ENCODE results near the gene RAMACL.
"Not testable (repeated sequence)": the region's sequence is repeated elsewhere in the genome, so short reads cannot be mapped to it uniquely, and the experiment has no call there.

RAMACL gene

DNA sequence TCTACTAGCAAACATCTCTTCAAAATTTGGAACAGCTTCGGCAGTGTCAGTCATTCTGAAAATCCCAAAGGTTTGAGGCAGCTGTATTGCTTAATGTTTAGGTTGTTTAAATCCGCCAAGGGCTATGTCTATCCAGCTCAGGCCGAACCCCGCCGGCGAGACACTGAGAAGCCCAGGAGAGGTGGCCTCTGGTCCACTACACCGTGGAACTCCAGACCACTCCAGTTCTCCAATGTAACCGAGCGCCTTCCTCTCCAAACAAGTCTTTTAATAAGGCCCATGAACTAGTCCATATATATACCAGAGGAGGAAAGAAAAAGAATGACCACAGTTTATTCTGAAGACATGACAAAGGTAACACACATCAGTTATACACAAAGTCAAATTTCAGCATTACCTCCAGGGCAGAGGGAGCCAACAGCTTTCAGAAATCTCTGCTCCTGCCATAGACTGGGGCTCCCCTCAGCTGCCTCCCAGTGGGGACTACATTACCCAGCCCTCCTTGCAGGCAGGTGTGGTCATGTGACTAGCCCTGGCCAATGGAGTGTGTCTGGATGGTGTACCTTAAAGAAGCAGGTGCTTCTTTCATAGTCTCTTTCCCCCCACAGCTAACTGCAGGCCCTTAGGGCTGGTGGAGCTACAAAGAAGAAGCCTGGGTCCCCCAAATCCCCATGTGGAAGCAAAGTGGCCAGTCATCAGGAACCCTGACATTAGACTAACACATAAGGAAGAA lies at the start of gene RAMACL:
Gene RAMACL, minus strand, starts transcription at position 255 of the 733 bp plus-strand sequence. Its CDS starts 201 bp downstream, at position 54.
- no peak for DNase-seq (ENCODE audit: low read depth in 2 of 2)

DNA sequence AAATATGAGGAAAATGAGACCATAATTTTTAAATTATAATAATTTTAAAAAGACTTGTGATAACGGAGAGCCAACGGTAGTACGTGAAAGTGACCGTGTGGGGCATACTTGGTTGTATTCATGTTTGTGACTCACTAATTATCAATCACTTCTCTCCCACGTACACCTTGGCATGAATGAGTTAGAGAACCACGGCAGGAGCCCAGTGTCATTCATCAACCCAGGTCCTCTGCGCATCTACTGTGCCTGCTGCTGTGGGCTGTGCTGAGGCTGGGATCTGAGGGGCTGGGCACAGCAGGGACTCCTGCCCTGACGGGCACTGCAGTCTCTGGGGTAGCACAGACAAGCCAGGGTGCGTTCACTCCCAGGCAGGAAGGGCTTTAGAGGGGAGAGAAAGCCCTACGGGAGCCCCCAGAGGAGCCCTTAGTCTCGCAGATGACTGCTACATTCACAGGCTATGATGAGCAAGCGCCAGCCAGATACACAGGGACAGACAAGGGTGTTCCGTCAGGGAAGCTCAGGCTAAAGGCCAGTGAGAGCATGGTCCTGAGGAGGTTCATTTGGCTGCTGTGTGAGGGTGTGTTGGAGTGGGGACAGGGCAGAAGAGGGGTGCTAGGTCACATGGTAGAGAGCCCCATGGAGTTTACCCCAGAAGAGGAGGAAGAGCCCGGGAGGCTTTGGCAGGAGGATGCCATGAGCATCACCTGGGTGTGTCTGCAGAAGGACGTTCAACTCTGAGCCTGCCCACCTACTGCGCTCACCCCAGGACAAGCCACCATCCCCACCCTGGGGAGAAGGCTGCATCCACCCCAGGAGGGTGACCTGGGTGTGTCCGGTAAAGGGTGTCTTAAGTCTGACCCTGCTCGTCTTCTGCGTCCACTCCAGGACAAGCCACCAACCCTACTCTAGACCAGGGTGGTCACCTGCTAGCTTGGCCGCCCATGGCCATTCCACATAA lies 48.8 kb upstream of the RAMACL start:
- DNase-seq (ENCODE audit: low read depth in 2 of 2), result no peak

DNA sequence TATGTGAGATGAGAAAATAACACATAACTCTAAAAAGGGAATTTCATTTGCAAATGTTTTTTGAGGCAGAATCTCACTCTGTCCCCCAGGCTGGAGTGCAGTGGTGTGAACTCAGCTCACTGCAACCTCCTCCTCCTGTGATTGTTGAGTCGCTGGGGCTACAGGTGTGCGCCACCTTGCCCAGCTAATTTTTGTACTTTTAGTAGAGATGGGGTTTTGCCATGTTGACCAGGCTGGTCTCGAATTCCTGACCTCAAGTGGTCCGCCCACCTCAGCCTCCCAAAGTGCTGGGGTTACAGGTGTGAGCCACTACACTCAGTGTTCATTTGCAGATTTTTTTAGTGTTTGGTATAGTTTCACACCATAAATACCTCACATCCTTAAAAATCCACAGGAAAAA lies 48.1 kb upstream of the RAMACL start:
- not testable (repeated sequence) for DNase-seq (ENCODE audit: low read depth in 2 of 2)

DNA sequence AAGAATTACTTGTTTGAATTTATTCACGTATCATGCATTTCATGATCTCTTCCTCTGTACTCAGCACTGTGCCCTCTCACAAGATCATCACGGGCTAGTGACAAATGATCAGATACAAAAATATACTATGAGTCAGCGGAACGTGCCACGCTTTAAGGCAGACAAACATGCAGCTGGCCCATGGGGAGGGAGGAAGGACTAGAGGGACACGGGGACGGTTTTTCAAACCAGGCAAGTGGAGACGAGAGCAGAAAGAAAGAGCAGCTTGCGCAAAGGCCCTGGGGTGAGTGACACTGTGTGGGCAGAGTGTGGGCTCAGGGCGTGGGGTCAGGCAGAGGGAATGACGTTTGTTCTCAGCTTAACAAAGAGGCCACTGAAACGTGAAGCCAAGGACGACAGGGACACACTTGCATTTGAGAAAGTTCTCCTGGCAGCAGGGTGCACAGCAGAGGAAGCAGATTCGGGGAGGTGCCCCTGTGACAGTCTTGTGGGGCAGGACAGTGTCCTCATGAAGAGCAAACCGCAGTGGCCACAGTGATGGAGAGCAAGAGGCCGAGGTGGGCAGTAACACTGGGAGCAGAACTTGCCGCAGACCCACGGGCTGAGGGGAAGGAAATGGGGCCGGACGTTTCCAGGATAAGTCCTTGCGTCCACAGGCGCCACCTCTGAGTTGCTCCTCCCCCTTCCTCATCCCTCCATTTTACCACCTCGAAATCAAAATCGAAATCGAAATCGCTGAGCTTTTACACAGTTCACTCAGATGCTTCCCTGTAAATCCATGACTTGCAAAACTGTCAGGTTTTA lies 47.5 kb upstream of the RAMACL start:
- no peak for DNase-seq (ENCODE audit: low read depth in 2 of 2)

DNA sequence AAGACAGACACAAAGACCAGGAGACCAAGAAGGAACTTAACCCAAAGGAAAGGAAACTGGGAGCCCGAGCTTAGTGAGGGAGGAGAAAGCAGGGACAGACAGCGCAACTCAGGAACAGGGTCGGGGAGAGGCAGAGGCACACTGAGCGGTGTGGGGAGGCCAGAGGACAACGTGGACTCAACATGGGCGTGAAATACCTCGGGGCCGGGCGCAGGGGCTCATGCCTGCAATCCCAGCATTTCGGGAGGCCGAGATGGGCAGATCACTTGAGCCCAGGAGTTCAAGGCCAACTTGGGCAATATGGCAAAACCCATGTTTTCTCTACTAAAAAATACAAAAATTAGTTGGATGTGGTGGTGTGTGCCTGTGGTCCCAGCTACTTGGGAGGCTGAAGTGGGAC lies 46.3 kb upstream of the RAMACL start:
- no peak for DNase-seq (ENCODE audit: low read depth in 2 of 2)

DNA sequence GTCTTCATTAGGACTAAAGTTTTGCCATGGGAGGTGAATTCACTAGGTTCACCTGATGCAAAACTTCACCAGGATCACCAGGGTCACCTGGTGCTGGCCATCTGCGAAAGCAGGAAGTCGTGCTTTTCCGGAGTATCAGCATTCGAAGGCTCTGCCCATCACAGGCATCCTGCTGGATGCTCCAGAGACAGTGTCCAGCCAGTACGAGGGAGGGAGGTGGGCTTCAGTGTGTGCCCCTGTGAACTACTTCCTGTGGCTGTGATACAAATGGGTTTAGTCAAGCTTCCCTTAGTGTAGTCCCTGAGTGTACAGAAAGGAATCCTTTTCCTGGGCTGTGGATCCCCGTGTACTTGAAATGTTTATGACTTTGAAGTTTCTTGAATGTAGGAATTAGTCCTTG lies 44.0 kb upstream of the RAMACL start:
- DNase-seq (ENCODE audit: low read depth in 2 of 2), result no peak

DNA sequence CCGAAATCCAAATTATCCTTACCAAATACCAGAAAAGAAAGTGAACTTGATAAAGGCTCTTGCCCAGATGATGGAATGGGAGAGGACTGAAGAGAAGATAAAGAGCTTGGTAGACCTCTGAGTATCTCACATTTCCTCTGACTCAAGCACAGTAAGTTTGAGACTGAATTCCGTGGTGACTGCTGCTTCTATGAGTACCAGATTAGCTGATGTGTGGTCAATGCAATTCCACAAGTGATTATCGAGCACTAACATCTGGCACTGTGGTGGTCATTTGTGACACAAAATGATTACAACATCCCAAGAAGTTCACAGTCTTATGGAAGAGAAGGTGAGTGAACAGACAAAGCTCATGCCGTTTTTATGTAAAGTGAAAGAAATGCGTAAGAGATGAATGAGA lies 43.1 kb upstream of the RAMACL start:
- no peak for DNase-seq (ENCODE audit: low read depth in 2 of 2)

DNA sequence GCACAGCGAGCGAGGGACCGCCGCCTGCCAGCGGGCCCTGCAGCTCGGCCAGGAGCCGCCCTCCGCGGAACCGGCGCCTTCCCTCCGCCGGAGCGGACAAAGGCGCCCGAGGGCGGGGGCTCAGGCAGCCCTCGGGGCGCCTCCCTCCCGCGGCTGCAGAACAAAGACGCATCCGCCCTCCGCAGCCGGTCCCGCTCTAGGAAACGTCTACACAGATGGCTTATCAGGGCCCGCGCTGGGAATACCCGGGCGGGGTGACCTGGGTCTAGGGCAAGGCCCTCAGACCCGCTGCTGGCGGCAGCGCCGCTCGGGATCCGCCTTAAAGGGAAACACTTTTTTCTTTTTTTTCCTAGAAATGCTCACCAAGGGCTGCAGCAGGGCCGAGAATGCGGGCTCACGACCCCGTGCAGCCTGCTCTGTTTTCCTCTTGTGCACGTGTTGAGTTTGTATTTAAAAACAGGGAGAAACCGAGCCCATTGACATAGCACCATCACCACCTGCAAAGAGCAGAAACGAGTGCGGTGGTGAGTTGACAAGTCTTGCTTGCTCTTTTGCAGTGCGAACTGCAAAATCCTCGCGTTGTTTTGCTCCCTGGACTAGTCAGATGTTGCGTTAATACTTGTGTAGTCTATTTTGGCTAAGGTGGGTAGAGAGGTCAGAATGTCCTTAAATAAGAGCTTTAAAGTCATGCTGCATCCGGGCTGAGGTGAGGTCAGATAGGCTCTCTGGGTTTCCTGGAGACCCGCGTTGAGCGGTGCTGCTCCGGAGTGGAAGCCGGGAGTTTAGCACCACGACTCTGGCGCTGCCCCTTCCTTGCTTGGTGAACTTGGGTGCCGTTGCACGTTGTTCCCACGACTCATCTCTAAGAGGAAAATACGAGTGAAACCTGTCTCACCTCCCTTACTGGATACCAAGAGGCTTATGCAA lies 41.7 kb upstream of the RAMACL start:
- peak; percentile 4 to 13 for DNase-seq (ENCODE audit: low read depth in 2 of 2)

DNA sequence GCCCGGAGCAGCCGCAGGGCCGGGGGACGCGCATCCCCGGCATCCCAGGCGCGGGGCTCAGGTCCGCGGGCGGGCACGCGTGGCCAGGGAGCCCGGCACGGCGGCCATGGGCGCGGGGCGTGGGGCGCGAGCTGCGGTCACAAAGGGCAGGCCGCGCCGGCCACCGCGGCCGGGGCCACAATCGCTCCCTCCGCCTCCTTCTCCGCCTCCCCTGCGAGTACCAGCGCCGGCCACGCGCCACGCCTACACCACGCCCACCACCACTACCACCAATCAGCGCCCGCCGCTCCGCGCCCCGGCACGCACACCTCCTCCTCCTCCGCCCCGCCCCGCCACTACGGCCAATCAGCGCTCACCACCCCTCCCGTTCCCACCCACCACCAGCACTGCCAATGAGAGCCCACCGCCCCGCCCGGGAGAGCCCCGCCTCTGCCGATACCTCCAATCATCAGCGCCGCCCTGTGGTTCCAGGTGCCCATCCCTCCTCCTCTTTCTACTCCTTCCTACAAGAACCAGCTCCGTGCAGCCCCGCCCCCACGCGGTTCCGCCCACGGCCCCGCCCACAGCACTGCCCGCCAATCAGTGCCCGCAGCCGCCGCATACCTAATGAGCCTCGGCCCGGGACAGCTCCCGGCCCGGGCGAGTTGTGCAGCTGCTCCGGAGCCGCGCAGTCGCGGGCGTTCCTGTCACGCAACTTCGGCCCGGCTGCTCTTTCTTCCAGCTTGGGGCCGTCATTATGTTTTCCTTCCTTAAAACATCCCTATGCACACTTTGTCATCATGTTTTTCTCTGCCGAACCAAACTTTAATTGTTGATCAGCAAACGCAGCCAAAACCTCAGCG lies 40.8 kb upstream of the RAMACL start, which contains the start of gene RPS6KA2:
Gene RPS6KA2, minus strand, starts transcription at position 219 of the 842 bp plus-strand sequence. CDS start 232 bp downstream, outside the sequence.
- peak; percentile 99 to 100 for DNase-seq (ENCODE audit: low read depth in 2 of 2)

DNA sequence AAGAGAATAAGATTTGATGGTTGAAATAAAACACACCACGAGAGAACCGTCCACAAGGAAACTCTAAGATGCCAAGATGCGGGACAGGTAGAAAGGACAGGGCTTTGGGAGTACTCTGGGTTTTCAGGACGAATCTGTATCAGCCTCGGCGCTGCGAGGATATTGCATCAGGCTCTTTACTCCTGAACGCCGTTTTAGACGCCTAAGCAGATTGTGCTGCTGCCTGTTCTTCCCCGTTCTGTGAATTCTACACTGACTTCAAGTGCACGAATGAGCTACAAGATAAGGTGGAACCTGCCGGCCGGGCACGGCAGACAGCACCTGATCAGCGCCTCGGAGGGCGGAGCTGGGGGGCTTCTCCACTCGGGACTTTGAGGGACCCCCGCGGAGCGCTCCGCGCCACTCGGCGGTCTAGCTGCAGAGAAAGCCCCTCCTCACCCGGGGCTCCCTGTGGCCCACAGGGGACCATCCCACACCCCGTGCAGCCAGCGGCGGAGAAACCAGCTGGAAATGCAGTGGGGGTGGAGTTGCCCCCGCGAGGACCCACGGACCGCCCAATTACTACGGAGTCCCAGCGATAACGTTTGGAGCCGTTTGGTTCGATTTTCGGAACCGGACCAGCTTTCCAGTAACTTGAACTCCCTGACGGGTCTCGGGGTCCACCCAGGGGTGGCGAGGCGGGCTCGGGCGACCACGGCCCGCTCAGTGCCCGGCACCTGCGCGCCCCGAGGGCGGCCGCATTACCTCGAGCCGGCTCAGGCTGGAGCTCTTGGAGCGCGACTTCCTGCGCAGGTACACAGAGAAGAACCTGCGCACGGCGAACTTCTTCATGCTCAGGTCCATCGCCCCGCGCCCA lies 39.9 kb upstream of the RAMACL start:
- DNase-seq (ENCODE audit: low read depth in 2 of 2), result peak in 1 of 2 donors; percentile 11

DNA sequence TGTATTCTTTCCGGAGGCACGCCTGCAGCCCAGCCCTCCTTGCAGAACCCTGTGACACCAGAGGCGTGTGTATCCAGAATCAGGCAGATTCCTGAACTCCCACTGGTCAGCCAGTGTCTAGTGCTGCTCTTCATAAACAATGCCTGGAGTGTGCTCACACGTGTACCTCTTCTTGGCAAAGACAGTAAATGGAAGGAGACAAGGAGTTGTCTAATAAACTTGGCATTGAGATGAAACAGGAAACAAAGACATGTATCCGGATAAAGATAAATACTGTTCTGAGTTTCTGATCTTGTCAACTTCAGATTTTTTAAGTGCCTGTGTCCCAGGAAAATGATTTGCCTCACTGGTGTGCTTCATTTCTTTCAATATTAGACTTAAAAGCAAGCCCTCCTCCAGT lies 38.9 kb upstream of the RAMACL start:
- no peak for DNase-seq (ENCODE audit: low read depth in 2 of 2)

DNA sequence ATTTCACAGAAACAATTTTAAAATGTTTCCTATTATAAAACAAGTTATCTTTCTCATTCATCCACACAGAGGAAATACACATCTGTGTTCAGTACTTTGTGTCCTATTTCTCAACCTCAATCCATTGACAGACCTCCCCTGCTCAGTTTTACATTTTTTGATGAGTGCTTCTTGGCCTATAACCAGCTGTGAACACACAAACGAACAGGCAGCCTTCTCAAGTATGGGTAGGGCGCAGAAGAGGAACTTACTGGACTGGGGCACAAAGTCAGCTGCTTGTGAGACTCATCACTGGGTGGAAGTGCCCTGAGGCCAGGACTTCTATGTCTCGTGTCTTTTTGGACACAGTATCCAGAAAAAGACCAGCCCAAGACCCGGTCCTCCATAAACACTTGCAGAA lies 37.8 kb upstream of the RAMACL start:
- no peak for DNase-seq (ENCODE audit: low read depth in 2 of 2)

DNA sequence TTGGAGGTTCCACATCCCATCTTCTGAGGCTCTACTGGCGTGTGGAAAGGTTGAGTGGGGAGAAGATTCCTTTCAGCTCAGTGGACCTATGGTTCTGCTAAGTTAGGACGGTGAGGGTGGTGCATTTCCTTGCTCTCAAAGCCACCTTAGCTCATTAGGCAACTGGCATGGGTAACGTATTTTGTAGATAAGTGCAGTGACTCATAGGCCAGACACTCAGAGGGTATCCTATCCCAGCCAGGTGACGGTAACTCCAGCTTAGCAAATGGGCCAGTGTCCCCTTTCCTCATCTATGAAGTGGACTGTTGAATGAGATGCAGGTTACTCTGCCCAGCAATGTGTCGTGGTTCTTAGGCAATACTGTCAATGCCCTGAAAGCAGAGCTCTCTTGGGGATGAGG lies 36.8 kb upstream of the RAMACL start:
- no peak for DNase-seq (ENCODE audit: low read depth in 2 of 2)

DNA sequence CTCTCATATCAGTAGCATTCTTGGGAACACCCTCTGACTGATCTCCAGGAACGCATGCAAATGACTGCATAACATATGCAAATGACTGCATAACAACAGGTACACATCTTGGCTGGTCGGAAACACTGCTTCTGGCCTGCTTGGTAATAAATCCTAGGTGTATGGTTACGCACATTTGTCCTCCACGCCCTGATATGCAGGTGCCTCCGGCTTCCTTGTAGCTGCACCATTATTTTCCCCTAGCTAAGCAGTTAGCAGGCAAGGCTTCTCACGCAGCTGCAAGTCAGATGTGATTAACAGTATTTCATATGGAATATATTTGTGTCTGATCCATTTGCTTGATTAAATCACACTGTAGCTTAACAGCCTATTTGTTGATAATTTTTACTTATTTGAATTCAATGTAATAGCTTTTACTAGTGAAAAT lies 34.6 kb upstream of the RAMACL start:
- DNase-seq (ENCODE audit: low read depth in 2 of 2), result no peak

DNA sequence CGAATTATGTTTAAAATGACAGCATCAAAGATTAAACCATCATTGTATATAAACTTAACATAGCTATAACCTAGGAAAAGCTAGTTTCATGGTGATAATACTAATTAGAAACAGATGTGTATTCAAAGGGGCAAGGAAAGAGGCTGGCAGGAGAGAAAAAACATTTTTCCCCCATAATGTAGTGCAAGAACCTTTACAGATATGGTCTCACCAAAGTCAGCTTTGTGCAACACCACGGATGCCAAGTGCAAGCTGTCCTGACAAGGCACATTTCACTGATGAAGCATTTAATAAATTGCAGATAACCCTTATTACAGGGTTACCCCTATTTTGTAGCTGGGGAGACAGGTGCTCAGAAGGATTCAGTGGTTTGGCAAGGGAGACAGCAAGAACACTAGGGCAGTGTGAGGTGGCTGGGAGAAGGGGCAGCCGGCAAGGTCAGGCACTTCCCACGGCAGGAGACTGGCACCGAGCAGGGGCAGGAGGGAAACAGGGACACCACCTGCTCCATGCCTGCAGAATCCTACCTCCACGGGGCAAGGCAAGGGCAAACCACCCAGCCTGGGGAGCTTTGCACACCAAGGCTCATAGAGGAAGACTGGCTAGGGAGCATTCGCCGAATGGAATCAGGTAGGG lies 34.1 kb upstream of the RAMACL start:
- no peak for DNase-seq (ENCODE audit: low read depth in 2 of 2)

DNA sequence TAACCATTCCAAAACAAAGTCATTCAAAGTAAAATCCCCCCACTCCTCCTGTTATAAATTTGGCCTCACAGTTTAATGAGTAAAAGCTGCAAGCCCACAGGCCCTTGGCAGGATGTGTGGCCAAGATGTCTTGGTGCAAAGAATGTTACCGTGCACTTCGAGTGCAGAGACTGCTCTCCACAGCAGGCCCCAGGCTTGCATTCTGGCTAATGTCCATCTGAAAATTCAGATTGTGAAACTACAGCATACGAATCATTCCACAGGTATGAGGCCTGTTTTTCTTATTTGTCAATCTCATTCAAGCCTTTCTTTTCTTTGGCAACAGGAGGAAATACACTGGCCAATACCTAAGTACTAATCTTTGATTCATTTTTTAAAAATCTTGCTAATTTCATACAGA lies 33.4 kb upstream of the RAMACL start:
- DNase-seq (ENCODE audit: low read depth in 2 of 2), result no peak

DNA sequence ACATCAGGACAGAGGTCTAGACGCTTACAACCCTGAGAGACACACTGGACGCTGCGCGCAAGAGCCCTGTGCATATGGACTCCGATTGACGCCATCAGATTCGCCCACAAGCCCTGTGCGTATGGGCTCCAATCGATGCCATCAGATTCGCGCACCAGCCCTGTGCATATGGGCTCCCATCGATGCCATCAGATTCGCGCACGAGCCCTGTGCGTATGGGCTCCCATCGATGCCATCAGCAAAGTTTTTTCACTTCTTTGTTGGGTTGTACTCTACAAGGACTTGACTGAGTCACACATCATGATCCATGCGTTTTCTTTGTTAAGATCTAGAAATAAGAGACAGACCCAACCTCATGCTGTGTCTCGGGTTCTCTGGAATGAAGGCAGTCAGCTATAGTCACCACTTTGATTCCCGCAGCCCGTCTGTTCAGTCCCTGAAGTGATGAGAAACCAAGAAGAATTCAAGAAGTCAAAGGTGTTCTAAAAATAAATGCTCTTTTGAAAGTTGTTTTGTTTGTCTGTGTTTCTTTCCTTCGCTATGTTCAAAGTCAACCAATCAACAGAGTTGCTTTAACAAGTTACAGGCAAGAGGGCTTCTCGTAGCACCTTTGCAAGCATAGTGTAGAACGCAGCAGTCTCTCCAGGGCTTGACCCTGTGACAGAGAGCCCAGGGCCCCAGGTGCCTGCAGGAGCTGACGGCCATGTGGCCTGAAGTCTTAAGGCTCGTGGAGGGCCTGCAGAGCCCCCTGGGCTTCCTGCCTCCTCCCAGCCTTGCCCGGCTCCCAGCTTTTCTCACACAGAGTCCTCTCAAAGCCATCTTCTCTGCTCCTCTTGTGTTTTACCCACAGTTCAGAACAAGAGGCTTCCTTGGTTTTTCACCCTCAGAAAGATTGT lies 32.6 kb upstream of the RAMACL start:
- DNase-seq (ENCODE audit: low read depth in 2 of 2), result no peak

Data from stimulated activated CD8-positive, alpha-beta memory T cell treated with anti-CD3 and anti-CD28 coated beads, Interleukin-7, amount 100 ng/mL, for 1 hour (primary cell).